DND-41 (cell line): ENCODE results near the gene MOB4.
A peak's percentile ranks its signal among the peaks of the same experiment; 100 is the strongest.

Experiments
- ATAC-seq: fragments of 200-7000 bp; cut with Tn5 transposase; 3 replicates; pipeline ENCODE4 v1.9.1; 2021; ENCODE audit warnings: low read depth; ENCODE audit not compliant: insufficient read depth
- DNase-seq: peaks from one replicate; pipeline ENCODE4 v3.0.0-alpha.2; 2020
- H2AFZ ChIP-seq: 2 replicates; pipeline ENCODE4 v1.6.0; 2012; ENCODE audit warnings: low read depth, low read length
- H3K27ac ChIP-seq: 2 replicates; pipeline ENCODE4 v1.5.1; 2012; ENCODE audit warnings: low read length, inconsistent platforms
- H3K27me3 ChIP-seq: fragments of 200-600 bp; sonication (generic); 2 replicates; pipeline ENCODE4 v1.6.0; 2012; ENCODE audit warnings: low read length, mild to moderate bottlenecking, inconsistent platforms; ENCODE audit not compliant: insufficient read depth, poor library complexity
- H3K36me3 ChIP-seq: 2 replicates; pipeline ENCODE4 v1.5.1; 2012; ENCODE audit warnings: low read length, inconsistent platforms; ENCODE audit not compliant: insufficient read depth
- H3K4me1 ChIP-seq: 2 replicates; pipeline ENCODE4 v1.5.1; 2012; ENCODE audit warnings: mild to moderate bottlenecking, low read length; ENCODE audit not compliant: insufficient read depth
- H3K4me2 ChIP-seq: 2 replicates; pipeline ENCODE4 v1.6.0; 2012; ENCODE audit warnings: mild to moderate bottlenecking, moderate library complexity, low read length, inconsistent platforms; ENCODE audit not compliant: insufficient read depth
- H3K4me3 ChIP-seq, 2 experiments: fragments of 200-600 bp in 1 of 2; shearing (Covaris generic) in 1 of 2; 2 replicates each; pipeline ENCODE4 v1.5.1; 2012 to 2016; ENCODE audit warnings: inconsistent platforms in 2 of 2, low read length in 2 of 2, mild to moderate bottlenecking in 2 of 2, low read depth in 1 of 2, moderate library complexity in 1 of 2
- H3K79me2 ChIP-seq: 2 replicates; pipeline ENCODE4 v1.6.0; 2012; ENCODE audit warnings: low read length, inconsistent platforms; ENCODE audit not compliant: insufficient read depth
- H3K9ac ChIP-seq: 2 replicates; pipeline ENCODE4 v1.6.0; 2012; ENCODE audit warnings: low read depth, mild to moderate bottlenecking, inconsistent platforms, low read length, moderate library complexity
- H3K9me3 ChIP-seq: 2 replicates; pipeline ENCODE4 v1.5.1; 2012; ENCODE audit warnings: low read length, moderate library complexity, mild to moderate bottlenecking, inconsistent platforms; ENCODE audit not compliant: insufficient read depth, severe bottlenecking
- H4K20me1 ChIP-seq: 2 replicates; pipeline ENCODE4 v1.6.0; 2012; ENCODE audit warnings: low read length; ENCODE audit not compliant: insufficient read depth
- CTCF ChIP-seq: IDR thresholded peaks from 2 replicates; pipeline ENCODE4 v1.5.1; 2012; ENCODE audit warnings: borderline replicate concordance, low read length, moderate library complexity, mild to moderate bottlenecking; ENCODE audit not compliant: poor library complexity, severe bottlenecking; ENCODE audit errors: extremely low read depth
- EZH2 ChIP-seq: IDR thresholded peaks from 3 replicates; pipeline ENCODE4 v1.6.1; 2012; ENCODE audit warnings: borderline replicate concordance, low read depth, mild to moderate bottlenecking, moderate library complexity, low read length, inconsistent platforms; ENCODE audit not compliant: severe bottlenecking

Gene MOB4

DNA sequence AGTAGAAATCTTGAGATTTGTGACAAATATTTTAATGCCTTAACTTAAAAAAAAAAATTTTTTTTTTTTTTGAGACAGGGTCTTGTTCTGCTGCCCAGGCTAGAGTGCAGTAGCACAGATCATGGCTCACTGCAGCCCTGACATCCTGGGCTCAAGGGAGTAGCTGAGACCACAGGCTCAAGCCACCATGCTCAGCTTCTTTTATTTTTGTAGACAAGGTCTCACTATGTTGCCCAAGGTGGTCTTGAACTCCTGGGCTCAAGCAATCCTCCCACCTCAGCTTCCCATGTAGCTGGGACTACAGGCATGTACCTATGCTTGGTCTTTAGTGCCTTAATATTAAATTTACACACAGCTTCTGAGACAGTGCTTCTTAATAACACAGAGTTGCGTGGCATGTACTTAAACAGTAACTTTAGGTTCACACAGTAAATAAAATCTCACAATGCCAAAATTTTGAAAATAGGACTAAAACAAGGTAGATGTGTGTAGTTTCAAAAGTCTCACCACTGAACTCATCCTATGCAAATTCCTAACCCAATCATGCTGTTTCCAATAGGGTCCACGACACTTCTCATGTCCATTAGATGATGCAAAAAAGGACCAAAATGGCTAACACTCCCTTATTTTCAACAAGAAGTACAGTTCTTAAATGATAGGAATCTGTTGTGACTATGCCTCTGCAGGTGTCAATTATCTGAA lies 20.3 kb upstream of the MOB4 start:
- ATAC-seq: no peak
- peaks cover 89% of the 10 kb centered on the region for H3K36me3 ChIP-seq
- DNase-seq: no peak

DNA sequence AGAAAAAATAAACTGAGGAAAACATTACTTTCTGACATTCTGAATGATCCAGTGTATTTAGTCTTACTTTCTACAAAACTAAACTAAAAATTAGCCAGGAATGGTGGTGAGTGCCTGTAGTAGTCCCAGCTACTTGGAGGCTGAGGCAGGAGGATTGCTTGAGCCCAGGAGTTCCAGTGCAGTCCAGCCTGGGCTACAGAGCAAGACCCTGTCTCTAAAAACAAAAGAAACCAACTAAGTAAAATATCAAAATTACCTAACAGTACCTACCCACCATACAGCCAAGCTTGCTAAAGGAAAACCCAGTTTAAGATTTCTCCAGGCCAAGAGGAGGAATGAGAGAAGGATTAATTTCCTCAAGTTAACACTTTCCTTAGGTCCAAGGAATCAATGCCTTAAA lies 19.2 kb upstream of the MOB4 start:
- H2AFZ ChIP-seq: no peak overlapping the region
- H3K36me3 ChIP-seq: peaks cover 79% of the 10 kb centered on the region
- no peaks in the 10 kb centered on the region for H3K27me3 ChIP-seq
- peaks cover 57% of the 10 kb centered on the region for H3K4me1 ChIP-seq
- peaks cover 55% of the 10 kb centered on the region for H4K20me1 ChIP-seq
- TF ChIP-seq CTCF (no peak), EZH2 (no peak)
- peak overlapping the region; percentile 74 for H3K9ac ChIP-seq
- ATAC-seq (no peak), DNase-seq (no peak)
- H3K27ac ChIP-seq: 0 out of 2 replicates have a peak overlapping the region, but pooled peaks have one; percentile 75
- H3K9me3 ChIP-seq: no peaks in the 10 kb centered on the region
- H3K79me2 ChIP-seq: peaks cover 94% of the 10 kb centered on the region
- peak overlapping the region; percentile 80 for H3K4me2 ChIP-seq
- H3K4me3 ChIP-seq: peak overlapping the region; percentile 53 to 73; a peak in 3 of 4 replicates

More for the DNA sequence above, 20.3 kb upstream of the MOB4 start:
- Histone ChIP-seq H3K4me2 (peak overlapping the region; percentile 80), H3K4me3 (peak overlapping the region in 1 of 2 experiments; percentile 73; a peak in 2 of 4 replicates), H4K20me1 (peaks cover 58% of the 10 kb centered on the region), H3K27ac (no peak overlapping the region), H3K9ac (peak overlapping the region; percentile 74), H3K4me1 (peaks cover 50% of the 10 kb centered on the region), H3K27me3 (no peaks in the 10 kb centered on the region), H3K9me3 (no peaks in the 10 kb centered on the region), H3K79me2 (peaks cover 92% of the 10 kb centered on the region), H2AFZ (no peak overlapping the region)
- no peak for TF ChIP-seq EZH2
- no peak for TF ChIP-seq CTCF

DNA sequence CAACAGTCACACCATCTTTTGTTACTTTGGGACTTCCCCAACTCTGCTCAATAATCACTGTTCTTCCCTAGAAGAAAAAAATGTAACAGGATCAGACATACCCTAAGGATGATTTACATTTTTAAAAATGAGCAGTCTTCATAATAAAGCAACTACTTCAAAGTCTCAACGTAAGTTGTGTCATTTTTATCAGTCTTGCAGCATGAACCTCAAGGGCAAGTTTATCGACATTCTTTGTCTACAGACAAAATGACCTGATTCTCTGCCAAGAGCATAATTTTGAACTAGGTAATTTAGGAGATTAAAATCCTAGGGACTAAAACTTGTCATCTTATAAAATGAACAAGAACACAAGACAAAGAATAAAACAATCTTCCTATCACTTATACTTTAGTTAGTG lies 18.5 kb upstream of the MOB4 start:
- Histone ChIP-seq H2AFZ (no peak overlapping the region), H4K20me1 (peaks cover 54% of the 10 kb centered on the region), H3K9me3 (no peaks in the 10 kb centered on the region), H3K4me2 (peak overlapping the region; percentile 80), H3K4me1 (peaks cover 63% of the 10 kb centered on the region), H3K27me3 (no peaks in the 10 kb centered on the region), H3K4me3 (peak overlapping the region; percentile 53 to 73; a peak in 3 of 4 replicates), H3K36me3 (peaks cover 79% of the 10 kb centered on the region), H3K27ac (peak overlapping the region; percentile 75), H3K9ac (peak overlapping the region; percentile 74), H3K79me2 (peaks cover 94% of the 10 kb centered on the region)
- ATAC-seq: no peak
- no peak for DNase-seq
- TF ChIP-seq EZH2 (no peak), CTCF (no peak)
